HG03045 (cell line): Measurements from ENCODE around the gene FHIT.

Experiments used
- ATAC-seq: cut with Tn5 transposase; IDR thresholded peaks from one replicate; pipeline ENCODE4 v1.9.1; 2021; ENCODE audit warnings: mild to moderate bottlenecking, moderate library complexity; ENCODE audit not compliant: unreplicated experiment

The FHIT gene

DNA sequence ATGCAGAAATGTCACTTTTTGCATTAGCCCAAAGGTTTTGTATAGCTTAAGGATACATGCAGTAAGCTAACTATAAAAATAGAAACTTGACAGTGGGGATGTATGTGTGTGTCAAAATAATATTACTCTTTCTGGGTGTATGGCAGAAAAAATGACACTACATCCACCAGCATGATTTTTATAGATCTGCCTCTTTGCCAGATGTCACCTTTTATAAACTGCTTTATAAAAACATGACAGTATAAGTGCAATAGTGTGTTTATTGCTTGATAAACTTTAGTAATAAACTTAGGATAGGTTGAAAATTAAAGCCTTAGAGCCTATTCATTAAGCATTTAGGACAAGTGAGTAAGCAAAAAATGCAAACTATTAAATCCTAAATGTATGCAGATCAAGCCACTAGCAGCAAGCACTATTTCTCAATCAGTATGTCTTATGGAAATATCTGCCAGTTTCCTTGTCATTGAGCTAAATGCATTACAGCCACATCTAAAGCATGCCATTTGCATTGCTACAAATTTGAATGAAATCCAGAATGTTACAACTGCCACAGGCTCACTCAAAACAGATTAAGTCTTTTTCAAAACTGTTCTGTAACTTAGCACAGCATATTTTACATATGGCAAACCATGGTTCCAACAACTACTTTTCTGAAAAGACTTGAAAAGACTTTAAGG lies 935.0 kb downstream of the FHIT start:
- ATAC-seq = no peak

DNA sequence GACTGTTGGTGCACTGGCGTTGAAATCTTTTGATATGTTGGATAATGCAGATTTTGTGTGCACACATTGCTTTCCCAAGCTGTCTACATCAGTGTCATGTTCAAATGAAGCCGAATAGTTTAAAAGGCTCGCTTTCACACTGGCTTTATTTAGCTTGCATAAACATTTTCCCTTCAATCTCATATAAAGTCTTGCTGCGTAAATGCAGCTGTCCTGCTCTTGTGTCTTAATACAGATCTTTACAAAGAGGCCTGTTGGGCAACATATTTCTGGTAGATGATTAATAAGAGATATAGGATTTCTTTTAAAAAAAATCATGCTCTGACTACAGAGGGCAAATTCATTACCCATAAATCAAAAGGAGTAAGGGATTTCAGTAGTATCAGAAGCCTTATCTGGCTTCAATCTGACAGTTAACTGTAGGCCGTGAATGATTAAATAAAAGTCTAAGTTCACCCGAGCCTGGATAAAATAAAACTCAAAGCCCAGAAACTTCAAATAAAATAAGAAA lies 937.2 kb downstream of the FHIT start:
- ATAC-seq = no peak

DNA sequence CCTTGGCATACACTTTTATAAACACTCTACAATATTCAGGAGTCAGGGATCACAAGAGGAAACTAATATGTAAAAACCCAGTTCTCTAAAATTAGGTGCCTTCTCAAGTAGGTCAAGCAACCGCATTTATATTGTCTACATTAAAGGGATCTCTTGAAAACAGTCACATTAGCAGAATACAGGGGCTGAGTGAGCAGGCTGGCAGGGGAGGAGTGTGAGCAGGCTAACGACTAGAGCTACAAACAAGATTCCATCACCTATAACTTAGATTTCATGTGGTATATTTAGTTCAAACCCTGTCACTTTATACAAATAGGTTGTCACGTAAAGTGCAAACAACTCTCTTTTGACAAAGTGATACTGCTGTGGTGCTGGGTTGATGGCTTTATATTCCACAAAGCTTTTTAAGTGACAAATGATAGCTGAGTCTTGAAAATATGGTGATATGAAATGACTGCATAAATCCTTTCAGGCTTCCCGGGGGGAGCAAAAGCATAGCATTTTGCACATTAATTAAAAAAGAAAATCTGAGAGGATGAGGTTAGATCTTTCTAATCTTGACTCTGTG lies 937.9 kb downstream of the FHIT start:
- ATAC-seq = no peak

DNA sequence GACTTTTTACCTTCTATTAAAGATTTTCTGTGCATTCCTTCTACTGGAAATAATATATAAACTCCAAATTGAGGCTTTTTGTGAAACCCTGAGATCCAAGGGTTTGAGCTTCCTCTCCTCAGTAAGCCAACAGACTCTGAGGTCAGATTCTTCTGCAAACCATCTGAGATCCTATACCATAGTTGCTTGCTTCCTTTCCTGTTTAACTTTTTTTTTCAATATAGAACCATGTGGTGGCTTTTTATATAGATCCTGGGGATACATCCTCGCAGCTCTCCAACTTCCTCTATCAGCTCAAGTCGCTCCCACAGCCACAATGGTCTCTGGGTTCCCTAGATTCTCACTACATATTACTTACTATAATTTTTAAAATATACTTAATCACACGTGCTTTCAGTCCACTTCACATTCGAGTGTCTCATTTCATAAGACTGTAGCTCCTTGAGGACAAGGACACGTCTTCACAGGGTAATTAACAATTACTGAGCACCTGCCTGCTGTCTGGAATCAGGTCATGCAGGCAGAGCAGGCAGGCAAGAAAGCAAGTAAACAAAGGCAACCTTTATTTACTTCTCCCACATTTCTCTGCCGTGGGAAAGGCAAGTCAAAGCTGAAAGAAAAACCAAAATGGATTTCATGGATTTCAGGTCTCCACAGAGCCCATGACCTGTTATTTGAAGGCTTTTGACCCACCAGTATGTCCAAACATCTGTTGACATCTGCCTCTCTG lies 941.5 kb downstream of the FHIT start:
- ATAC-seq = no peak

DNA sequence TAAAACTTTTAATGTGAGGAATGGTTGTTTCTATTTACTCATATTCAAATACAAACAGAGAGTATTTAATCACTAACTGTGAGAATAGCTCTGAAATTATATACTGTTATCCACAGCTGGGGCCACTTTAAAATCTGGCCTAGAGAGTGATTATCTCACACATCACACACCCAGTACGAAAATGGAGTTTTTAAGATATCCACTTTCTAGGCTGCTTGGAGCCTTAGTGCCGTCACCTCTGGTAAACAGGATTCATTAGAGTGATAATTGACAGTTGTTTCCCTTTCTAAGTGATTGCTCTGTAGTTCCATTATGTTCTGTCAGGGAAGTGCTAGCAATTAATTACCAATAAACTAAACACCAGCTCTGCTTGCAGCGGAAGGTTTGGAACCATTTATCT lies 942.4 kb downstream of the FHIT start:
- no peak for ATAC-seq

DNA sequence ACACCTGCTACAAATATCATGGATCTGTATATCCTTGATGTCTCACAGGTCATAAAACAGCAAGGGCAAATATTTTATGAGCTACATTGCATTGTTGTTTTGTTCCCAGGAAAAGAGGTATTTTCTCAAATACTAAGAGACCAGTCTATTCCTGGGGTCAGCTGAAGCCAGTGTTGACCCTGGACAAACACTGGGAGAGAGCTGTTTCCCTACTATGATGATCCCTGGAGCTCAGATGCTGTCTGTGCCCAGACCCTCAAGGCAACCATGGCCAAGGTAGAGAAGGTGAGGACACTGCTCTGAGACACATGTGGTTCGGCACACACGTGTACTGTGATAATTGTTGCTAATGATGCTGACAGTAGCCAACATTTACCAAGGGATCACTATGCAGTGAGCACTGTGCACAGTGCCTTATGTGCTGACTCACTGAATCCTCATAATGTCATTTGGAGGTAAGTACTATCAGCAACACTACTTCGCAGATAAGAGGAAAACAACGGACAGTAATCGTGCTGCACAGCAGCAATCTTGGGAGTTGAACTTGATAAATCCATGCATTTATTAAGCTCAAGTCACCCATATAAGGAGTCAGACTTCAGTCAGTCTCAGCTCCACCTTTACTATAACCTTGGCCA lies 943.6 kb downstream of the FHIT start:
- no peak for ATAC-seq

DNA sequence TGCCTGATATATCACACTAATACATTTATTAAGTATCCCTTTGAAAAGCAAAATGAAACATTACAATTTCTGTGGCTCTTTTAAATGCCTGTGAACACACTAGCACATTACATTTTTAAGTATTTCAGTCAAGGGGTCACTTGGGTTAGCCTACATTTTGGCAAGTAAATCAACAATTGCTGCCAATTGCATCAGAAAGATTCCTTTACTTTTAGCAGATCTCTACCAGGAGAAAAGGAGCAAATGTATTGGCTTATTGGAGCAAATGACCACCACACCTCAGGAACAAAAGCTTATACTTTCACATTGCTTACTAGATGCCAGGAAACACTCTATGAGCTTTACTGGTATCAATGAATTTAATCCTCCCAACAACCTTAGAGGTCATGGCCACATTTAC lies 947.1 kb downstream of the FHIT start:
- no peak for ATAC-seq

DNA sequence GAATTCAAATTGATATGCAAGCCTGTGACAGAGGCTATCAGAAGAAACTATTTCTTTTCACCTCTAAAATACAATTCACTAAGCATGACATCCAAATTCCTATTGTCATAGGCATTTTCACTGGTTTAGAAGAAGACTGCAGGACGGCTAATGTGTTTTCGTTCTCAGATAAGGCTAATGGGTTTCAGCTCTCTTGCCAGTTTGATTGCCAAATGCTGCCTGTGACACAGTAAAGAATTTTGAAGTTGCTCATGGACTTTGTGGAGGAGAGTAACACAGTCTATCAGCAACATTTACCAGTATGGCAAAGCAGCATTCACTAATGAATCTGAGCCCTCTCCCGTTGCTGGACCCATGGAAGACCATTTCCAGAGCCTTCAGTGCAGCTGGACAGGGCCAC lies 948.1 kb downstream of the FHIT start:
- no peak for ATAC-seq

DNA sequence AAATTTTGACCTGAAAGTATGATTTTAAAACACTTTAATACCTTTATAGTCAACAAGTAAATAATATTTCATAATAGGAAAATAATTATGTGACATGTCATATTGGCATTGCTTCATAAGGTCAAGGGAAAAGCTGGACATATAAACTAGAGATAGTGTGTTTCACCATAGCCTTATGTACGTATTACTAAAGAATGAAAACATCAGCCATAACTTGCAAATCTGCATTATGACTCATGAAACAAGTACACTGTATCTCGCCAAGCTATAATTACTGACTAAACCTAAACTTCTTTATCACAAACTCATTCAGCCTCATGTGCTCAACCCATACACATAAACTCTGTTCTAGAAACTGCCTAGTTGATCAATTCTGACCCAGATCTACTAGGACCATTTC lies 950.1 kb downstream of the FHIT start:
- ATAC-seq = no peak

DNA sequence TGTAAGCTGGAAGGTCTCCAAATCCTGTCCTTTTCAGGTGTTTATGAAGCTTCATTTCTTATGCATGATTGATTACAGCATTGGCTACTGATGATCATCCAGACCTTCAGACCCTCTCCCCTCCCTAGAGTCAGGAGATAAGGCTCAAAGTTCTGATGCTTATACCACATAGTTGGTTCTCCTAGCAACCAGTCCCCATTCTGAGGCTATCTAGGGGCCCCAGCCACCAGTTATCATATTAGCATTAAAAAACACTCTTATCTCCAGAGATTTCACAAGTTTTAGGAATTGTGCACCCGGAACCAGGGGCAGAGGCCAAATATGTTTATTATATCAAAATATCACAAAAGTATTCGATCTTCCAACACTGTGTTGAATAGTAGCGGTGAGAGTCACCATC lies 953.1 kb downstream of the FHIT start:
- ATAC-seq = no peak

DNA sequence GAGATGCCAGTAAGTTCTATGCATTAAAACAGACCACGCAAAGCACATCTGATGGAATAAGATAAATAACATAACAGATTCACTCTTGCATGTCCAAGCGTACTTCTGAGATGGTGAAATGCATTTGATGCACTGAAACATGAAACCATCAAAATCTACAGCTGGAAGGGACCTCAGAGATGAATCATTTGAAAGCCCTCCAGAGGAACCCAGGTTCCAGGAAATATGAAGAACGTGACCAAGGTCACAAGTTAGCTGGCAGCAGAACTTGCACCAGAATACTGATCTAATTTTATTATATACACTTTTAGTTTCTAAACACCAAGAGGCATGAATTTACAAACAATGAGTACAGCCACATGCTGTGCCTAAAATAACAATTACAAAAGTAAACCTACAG lies 957.1 kb downstream of the FHIT start:
- no peak for ATAC-seq

DNA sequence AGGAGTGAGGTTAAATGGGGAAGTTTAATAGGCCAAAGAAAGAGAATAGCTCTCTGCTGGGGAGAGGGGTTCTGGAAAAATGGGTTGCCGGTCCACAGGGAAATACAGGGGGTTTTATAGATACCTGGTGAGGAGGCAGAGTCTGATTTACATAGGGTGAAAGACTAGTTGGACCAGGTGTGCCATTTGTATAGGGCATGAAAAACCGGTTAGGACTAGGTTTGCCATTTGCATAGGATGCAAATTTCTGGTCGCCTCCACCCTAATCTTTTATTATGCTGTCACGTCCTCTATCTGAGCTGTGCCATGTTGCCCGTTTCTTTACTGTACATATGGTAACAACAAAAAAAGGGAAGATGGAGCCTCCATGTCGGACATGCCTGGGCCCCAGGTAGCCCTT lies 960.1 kb downstream of the FHIT start:
- no peak for ATAC-seq

DNA sequence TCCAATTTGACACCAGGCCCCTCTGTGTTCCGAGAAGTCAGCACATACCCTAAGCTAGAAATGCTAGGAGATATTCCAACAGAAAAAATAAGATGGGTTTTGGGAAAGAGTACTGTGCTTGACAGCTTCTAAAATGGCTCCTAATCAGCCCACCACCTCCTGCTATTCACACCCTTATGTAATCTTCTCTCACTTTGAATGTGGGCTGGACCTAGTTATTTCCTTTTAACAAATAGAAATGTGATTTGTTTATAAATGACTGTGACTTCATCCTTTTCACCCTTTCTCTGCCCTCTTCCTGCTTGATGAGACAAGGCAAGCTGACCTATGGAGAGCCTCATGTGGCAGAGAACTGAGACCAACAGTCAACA lies 961.1 kb downstream of the FHIT start:
- ATAC-seq = no peak

DNA sequence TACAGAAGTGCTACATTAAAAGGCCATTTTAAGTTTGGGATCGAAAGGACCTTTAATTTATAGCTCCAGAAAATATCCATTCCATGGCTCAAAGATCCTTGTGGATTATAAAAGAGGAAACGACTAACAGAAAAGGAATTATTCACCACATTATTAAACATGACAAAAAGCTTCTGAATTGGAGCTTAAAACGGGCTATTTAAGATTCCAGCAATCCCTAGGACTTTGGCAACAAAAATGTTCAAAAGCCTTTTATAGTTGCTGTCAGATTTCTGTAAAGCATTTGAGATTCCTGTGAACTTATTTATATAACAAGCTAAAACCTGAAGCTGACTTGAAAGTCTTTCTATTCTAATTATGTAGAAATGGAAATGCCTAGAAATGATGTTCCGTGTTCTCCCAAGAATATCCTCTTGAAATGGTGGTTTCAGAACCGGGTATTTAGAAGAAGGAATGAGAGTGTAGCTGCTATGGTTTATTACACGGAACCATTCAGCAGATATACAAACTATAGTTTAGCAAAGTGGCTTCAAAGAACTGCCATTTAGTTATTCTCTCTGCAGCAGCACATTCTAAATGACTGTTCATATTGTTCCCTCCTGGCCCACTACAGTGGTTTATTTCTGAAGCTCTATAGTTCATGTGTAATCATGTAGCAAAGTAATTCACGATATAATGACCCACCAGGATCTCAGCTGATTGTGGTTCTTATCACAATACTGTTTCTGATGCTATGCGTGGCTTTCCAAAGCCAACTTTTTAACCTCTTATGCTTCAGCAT lies 961.7 kb downstream of the FHIT start:
- ATAC-seq = no peak

DNA sequence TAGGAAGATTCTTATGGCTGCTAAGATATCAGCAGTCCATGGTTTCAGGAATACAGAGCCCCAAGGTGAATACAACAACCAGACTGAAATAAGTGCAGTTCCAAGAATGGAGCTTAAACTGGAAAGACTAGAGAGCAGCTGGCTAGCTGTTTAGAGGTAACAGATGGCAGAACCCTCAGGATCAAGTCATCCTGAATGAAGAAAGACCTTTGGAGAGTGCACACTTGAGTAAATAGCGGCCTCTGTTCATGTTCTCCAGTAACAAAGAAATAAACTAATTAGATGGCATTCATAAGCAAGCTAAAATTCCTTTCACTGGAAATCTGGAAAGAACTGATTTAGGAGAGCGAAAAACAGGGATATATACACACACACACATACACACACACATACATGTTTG lies 968.4 kb downstream of the FHIT start:
- ATAC-seq = no peak

DNA sequence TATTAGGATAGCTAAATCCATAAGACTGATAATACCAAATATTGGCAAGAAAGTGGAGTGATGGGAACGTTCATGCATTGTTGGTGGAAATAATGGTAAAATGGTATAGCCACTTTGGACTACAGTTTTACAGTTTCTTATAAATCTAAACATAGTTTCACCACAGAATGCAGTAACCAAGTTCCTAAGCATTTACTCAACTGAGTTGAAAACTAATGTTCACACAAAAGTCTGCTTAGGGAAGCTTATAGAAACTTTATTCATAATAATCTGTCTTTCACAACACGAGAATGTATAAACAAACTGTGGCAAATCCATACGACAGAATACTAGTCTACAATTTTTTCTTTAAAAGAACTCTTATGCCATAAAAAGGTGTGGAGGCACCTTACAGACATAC lies 969.3 kb downstream of the FHIT start:
- ATAC-seq = no peak

DNA sequence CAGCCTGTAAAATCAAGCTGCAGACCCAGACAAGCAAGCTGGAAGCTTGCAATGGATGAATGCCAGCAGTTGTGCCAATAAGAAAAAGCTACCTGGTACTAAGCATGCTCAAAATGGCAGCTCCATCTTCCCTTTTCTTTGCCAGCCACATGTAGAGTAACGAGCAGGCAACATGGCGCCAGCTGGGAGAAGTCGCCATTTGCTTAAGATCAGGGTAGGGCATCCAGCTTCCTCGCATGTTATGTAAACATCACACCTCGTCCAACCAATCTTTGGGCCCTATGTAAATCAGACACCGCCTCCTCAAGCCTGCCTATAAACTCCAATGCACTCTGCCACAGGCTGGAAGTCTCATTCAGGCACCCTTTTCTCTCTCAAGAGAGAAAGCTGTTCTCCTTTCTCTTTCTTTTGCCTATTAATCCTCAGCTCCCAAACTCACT lies 973.9 kb downstream of the FHIT start:
- ATAC-seq = no peak

DNA sequence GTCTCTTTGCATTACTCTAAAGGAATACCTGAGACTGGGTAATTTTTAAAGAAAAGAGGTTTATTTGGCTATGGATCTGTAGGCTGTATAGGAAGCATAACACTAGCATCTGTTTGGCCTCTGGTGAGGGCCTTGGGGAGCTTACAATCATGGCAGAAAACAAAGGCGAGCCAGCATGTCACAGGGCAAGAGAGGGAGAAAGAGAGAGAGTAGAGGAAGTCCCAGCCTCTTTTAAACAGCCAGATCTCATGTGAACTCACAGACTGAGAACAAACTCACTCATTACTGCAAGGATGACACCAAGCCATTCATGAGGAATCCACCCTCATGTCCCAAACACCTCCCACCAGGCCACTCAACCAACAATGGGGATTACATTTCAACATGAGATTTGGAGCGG lies 974.6 kb downstream of the FHIT start:
- ATAC-seq = no peak

DNA sequence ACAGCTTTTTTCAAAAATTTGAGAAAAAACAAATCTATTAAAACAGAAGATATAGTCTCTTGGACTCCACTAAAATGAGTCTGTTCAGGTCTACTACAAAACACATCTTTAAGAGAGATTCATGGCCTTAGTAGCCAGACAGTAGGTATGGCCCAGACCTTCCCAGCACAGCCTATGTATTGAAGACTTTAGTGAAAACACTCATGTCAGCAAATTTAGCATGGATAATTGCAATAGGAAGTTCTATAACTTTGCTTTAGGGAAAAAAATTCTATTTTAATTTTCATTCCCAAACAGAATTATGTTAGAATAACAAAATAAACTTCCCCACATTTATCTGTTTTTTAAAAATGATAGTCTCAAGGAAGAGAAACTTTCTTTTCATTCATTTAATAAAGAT lies 976.6 kb downstream of the FHIT start:
- ATAC-seq = no peak

DNA sequence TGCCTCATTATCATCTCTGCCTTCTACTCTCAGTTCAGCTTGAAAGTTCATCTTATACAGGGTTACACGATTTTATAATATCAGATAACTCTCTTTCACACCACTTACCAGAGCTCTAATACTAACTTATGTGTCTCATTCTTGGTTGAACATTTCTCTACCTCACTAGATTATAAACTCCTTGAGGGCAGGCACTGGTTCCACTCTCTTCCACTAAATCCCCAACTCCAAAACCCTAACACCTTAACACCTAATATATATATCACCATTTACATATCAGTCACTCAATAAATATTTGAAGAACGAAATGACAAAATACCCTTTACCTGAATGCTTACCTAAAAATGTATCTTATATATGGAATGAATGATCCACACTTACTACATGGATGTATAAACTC lies 977.2 kb downstream of the FHIT start:
- no peak for ATAC-seq

DNA sequence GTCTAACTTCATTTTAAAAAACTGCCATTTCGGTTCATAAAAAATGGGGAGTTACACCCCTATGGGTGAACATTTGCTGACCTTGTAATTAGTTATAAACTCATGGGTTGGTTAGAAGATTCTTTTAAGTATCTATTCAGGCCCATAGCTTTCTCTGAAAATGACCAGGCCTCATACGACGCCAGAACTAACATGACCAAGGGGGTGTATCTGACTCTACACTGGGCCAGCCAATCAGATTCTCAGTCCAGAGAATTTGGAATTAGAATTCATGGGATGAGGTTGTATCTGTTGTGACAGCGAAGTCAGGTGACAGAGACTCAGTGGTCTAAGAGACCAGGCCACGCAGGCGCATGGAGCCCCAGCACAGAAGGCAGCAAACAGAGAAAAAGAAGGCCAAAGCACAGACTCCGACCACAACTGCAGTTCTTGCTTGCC lies 981.4 kb downstream of the FHIT start:
- no peak for ATAC-seq
